Cortex of kidney (tissue), 1 donor: ENCODE data around the gene FOSL1.

Source experiments
- DNase-seq: peaks from one replicate; lab custom pipeline; 2025; lab: John Stamatoyannopoulos, UW

FOSL1 gene

DNA sequence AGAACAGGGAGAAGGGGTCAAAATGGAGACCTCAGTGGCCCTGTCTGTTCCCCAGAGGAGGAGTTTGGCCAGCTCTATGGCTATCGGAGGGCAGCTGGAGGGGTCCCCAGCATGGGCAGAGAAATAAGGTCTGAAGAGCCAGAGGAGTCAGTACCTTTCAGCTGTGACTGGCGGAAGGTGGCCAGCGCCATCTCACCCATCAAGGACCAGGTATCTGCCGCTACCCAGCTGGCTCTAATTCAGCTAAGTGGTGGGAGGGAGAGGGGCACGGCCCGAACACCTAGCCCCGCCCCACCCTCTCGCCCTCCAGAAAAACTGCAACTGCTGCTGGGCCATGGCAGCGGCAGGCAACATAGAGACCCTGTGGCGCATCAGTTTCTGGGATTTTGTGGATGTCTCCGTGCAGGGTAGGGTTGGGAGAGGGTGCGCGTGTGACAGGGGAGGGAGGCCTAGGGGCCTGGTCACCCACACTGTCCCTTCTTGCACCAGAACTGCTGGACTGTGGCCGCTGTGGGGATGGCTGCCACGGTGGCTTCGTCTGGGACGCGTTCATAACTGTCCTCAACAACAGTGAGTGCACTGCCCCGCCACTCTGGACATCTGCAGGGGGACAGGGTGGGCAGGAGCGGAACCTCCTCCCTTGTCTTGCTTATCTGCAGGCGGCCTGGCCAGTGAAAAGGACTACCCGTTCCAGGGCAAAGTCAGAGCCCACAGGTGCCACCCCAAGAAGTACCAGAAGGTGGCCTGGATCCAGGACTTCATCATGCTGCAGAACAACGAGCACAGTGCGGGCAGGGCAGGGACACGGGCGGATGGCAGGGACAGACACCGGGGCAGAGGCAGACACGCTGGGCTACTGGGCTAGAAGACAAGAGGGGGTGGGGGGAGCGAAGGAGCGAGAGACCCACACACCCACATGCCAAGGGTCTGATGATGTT is 17.8 kb downstream of the FOSL1 start:
- no peak for DNase-seq

DNA sequence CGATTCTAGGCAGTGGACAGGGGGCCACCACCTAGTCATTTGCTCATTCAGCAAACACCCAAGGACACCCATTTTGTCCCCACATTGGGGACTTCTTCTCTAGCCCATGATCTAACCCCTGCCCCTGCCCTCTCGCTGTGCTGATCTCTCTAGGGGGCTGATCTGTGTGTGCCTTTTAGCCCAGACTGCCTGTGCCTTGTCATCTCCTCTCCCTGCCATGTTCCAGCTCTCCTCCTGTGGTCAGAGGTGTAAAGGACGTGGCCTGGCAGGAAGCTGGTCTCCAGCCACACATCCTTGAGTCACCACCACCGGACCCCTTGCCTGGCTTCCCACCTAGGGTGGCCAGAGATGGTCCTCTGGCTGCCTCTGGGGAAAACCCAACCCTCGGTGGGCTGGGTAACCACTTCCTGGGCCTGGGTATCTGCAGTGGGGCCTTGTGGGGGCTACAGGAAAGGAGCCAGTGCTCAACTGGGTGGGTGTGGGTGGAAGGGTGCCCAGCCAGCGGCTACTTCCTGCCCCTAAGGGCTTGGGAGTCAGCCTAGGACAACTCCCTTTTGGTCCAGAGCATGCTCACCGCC is 19.3 kb downstream of the FOSL1 start:
- DNase-seq: no peak

DNA sequence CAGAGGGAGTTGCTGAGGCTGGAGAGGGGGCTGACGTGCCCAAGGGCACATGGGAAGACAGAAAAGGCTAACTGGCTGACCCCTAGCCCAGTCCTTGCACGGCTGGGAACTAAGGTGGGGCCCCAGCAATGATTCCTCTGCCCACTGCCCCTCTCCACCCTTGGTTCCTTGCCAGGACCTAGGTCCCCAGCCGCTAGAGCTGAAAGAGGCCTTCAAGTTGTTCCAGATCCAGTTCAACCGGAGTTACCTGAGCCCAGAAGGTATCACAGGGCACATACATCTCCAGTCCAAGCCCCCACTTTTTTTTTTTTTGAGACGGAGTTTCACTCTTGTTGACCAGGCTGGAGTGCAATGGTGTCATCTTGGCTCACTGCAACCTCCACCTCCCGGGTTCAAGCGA is 20.2 kb downstream of the FOSL1 start:
- DNase-seq: no peak

DNA sequence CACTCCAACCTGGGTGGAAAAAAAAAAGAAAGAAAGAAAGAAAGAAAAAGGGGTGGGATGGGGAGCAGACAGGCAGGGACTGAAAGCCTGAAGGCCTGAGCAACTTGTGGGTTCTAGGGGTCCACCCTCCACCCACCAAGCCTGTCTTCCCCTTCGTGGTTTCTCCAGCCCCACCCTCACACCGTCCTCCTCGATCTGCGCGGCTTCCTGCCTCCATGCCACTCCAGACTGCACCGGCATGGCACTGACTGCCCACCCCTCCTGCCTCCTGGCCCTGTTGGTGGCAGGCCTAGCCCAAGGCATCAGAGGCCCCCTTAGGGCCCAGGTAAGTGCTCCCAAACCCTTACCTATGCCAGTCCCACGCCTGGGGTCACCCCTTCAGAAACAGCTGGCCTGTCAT is 20.6 kb downstream of the FOSL1 start, which contains the start of gene CTSW:
CTSW (plus strand) TSS at position 221 of the 400 bp plus-strand sequence; CDS start at position 239, 18 bp downstream.
- no peak for DNase-seq

DNA sequence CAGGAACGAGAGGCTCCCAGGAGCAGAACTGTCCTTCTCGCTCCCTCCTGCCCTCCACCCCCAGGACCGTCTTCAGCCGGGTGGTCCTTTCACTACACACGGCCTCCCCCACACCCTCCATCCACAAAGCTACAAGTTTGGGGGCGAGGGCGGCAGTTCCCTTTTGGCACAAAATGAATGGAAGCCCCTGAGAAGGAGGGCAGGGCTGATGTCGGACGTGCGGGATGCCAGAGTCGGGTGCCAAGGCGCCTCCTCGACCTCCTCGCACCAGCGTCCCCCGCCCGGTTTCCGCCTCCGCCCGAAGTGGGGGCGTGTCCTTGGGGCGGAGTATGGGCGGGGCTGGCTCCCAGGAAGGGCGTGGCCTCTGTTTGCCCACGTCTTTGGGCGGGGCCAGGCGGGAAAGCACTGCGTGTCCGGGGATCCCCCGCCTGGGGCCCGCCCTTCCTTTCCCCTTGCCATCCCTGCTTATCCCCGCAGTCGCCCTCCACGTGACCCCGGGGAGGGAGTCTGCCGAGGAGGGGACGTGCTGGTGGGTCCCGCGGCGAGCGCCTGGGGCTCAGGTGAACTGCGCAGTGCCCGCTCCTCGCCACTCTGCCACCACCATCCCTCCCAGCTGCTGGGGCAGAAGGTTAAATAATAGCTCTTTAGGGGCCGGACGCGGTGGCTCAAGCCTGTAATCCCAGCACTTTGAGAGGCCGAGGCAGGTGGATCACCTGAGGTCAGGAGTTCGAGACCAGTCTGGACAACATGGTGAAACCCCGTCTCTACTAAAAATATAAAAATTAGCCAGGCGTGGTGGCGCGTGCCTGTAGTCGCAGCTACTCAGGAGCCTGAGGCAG is 26.7 kb downstream of the FOSL1 start:
- DNase-seq: no peak

DNA sequence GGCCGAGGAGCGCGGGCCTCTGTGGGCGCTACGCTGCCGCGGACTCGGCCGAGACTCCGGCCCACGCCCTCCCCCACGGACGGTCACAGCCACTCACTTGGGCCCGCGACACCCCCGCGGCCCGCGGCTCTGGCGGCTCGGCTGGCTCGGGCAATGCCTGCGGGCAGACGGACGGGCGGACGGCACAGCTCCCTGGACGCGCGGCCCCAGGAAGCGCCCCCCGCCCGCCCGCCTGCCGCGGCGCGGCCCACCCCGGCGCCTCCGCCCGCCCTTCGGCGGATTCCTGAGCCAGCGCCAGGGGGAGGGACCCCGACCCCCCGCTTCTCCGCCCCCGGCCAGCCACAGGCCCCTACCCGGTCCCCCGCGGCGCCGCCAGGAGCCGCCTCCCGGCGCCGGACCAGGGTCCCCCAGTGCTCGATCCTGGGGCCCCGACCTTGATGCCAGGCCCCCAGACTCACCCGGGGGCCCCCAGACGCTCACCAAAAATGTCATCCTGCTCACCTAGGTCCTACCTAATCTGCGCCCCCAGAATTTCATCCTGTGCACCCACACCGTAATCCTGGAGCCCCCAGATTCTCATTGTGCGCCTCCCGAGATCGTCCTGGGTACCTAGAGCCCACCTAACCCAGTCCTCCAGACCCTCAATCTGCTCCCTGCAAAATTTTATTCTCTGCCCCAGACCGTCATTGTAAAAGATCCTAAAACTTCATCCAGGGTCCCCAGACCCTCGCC is 27.4 kb downstream of the FOSL1 start, which contains the start of gene EFEMP2:
EFEMP2 (minus strand) TSS at position 215 of the 732 bp plus-strand sequence. CDS start 446 bp downstream, outside the sequence.
- DNase-seq: no peak

DNA sequence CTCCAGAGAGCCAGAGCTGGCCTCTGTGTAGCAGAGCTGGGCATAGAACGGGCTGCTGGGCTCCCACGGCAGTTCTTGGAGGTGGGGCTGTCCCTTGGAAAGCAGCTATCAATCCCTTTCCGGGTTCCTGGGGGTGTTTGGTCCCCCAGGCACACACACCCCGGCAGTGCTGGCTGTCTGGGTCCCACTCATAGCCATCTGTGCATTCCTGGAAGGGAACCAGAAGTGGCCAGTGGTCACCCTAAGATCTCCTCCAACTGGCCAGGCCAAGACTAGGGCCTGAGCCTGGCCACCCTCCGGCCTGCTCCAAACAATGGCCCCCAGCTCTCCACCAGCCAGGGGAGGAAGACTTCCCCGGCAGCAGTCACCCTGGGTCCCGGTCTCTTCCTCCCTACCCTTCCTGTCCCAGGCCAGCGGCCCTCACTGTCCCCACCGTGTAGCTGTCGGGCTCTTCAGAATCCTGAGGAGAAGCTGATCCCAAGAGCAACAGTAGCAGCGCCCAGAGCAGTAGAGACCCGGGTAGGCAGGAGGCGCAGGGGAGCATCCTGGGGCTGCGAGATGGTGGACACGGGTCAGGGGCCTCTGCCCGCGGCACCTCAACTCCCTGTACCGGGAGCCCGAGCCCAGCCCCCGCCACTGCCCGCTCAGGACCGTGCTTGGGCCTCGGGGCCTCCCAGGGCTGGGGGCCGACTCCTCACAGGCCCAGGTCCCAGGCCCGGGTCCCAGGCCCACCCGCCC is 28.2 kb downstream of the FOSL1 start:
- no peak for DNase-seq

DNA sequence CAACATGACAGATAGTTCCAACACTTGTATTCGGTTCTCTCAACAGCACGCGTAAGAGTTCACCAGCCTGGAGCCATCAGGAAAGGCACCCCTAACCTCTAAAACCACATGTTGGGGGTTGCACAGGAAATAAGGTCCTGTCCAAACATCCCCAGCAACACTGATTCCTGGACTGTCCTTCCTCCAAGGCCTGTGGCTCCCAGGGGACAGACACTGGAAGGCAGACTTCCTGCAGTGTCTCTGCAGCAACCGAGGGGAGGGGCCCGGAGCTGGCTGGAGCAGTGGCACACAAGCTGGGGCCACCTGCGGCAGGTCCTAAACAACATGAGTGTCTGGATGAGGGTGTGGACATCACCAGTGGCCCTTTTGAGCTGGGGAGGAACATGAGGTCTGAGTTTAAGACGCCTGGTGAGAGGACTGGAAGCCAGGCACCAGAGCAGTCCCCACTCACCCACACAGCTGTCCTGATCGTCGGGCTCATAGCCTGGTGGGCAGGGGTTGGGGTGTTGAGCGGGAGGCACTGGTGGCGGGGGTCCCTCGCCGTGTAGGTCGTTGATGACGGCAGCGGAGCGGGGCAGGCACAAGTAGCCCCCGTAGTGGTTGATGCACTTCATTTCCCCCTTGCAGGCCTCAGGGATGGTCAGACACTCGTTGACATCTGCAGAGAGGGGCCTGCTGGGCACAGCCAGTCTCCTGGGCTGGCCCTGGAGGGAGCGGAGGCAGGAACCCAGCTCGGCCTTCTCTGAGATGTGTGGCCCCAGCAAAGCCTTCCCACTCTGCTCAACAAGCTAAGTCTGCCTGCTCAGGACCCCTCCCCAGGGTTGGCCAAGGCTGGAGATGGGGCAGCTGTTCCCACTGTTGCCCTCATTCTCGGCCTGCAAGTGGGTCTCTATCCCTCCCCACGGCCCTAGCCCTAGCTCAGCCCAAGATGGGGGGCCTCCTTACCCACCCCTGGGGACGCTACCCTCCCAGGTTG is 29.2 kb downstream of the FOSL1 start:
- no peak for DNase-seq

DNA sequence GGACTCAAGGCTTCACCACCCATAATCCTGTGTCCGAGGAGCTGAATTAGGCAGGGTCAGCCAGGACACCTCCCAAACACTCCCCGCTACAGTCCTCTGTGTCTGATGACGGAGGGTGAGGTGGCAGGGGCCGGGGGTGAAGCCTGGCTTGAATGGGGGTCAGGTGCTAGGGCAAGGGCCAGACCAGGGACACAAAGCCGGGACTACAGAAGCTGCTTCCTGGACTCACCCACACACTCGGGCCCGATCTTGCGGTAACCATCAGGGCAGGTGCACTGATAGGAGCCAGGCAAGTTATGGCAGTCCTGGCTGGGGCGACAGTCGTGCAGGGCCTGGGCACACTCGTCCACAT is 29.9 kb downstream of the FOSL1 start:
- no peak for DNase-seq

DNA sequence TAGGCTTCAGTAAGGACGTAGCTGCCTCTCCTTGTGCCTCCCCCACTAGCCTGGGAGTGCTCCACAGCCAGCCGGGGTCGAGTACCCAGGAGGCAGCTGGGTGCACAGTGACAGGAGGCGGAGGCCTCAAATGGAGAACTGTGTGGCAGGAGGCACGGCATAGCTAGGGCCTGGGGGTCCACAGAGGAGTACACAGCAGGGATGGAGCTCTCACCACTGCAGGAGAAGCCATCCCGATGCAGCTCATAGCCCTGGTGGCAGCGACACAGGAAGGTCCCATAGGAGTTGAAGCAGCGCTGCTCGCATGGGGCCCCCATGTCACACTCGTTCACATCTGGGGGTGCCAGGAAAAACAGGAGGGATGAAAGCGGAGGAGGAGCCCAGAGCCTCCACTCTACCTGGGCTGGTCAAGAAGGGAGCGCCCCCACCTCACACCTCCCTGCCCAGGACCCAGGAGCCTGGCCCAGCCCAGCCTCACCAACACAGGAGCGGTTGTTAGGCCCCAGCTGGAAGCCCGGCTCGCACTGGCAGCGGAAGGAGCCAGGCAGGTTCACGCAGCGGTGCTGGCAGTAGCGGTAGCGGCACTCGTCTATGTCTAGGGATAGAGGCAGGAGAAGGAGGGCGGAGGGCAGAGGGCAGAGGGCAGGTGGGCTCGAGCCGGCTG is 30.4 kb downstream of the FOSL1 start:
- DNase-seq: no peak

DNA sequence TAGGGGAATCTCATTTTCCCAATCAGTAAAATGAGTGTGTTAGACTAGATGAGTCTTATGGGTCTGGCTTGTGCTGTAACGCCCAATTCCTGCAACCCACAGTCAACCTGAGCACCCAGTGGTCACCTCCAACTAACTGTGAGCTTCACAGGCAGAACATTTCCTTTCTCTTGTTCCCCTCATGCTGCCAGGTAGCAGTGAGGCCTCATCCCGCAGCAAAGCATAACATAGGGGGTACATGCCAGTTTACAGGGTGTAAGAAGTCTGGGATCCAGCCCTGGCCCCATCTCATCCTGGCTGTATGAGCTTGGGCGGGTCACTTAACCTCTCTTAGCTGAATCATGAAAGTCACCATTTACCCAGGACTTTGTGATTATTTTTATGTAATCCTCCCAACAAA is 31.3 kb downstream of the FOSL1 start:
- DNase-seq: no peak

DNA sequence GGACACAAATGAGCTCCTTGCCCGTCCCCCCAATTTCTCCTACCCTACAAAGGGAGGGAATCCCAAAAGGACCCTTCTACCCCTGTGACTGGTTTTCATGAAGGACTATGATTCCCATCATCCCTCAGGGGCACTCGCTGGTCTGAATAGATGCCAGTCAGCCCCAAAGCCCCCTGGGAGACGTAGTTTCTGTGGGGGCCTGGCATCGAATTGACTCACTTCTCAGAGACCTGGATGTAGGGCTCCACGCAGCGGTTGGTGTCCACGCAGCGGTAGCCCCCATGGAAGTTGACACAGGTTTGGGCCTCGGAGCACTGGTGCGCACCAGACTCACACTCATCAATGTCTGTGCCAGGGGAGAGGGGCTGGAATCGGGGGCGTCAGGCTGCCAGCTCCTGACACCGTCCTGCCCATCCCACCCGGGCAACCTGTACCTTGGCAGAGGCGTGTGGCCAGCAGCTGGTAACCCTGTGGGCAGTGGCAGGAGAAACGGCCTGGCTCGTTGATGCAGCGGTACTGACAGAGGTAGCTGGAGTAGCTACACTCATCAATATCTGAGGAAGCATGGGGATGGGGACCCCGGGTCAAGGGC is 32.0 kb downstream of the FOSL1 start:
- no peak for DNase-seq

DNA sequence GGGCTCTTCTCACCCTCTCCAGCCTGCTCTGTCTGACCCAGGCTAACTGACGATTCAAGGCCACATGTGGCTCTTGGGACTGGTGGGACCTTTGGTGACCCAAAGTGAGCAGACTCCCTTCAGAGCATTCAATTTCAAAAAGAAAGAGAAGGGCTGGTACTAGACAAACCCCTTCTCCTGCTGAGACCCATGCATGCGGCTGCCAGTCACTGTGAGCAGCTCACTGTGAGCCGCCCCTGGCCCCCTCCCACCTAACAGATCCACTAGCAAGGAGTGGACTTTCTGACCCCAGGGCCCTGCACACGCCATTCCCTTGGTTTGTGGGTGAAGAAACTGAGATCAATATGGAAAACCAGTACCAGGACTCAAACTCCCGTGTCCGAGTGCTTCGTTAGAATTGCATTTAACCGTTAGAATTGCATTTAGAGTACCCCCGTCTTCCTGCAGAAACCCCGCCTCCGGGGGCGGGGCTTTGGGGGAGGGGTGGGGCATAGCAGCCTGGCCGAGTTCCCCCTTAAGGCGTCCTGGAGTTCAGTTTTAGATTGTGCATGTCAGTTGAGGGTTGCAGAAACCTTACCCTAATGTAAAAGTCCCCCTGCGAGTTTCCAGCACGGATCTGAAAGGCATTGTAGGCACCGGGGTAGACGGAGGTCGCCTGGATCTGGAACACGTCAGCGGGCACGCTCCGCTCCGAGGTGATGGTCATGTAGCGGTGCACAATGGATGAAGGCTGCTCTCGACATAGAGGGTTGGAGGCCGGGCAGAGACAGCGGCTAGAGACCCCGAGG is 32.7 kb downstream of the FOSL1 start:
- DNase-seq: no peak

DNA sequence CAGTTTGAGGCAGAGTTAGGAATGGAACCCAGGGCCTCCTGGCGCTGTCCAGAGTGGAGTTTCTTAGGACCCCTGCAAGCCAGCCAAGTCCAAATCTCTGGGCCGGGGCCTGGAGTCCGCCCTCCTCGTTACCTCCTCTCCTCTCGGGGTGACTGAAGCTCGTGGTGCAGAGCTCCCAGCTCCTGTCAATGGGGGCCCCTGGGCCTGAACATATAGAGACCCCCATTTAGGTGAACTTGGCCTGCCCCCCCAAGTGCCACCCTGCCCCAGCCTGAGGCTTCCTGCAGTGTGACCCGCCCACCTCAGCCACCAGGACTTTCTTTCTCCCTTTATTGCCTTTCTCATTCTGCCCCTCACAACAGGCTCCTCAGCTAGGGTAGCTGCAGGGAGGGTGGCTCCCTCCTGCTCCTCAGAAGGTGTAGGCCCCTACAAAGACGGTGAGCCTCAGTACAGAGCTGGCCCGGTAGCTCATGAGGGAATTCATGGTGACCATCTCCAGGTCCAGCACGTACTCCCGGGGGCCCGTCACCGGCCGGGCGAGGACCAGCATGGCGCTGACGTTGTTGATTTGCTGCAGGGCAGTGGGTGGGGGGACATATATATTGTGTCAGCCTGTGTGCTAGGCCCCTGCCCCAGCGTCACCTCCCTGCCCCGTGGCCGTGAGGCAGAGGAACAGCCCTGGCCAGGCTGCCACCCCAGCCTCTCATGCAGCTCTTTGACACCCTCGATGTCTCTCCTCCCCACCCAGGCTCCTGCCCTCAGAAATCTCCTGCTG is 33.5 kb downstream of the FOSL1 start:
- DNase-seq: no peak

DNA sequence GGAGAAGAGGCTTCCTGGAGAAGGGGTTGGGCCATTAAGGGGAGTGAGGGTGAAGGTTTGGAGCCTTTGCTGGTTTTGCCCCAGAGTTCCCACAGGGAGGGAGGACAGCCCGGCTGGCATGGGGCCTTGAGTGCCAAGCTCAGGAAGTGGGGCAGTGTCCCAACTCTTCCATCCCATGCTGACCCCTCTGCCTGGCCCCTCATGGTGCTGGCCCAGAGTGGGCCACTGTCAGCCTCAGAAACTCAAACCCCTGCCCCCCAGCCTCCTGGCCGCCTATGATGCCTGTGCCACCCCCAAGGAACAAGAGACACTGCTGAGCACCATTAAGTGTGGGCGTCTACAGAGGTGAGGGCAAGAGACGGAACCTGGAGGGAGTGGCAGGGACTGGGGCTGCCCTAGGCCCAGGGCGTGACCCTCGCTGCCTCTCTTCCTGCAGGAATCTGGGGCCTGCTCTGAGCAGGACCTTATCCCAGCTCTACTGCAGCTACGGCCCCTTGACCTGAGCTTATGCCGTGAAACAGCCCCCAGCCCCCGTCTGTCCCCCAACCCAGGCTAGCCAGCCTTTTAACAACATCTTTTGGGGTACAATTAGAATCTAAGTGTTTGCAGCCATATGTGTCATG is 34.5 kb downstream of the FOSL1 start:
- no peak for DNase-seq

DNA sequence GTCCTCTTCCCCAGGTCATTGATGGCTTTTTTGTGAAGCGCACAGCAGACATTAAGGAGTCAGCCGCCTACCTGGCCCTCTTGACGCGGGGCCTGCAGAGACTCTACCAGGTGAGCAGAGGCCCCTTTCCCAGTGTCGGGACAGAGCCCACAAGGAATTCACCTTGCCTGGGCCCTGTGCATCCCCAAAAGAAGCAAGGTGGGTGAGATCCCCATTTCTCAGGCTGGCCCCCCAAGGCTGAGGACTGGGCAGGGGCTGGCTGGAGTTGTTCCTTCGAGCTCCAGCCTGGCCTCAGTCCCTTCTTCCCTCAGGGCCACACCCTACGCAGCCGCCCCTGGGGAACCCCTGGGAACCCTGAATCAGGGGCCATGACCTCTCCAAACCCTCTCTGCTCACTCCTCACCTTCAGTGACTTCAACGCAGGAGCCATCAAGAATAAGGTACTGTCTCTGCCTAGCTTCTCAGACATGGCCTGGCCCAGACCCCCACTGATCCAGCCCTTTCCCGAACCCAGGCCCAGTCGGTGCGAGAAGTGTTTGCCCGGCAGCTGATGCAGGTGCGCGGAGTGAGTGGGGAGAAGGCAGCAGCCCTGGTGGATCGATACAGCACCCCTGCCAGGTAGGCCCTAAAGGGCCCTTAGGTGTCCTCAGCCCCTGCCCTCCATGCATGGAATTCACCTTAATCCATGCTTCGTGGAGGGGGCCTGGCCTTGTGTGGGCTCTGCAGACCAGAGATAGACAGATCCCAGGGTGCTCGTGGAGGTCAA is 35.3 kb downstream of the FOSL1 start:
- no peak for DNase-seq
